HEK293T (cell line): Measurements from ENCODE around the gene MAP3K5.
"Not testable (repeated sequence)": the region's sequence is repeated elsewhere in the genome, so short reads cannot be mapped to it uniquely, and the experiment has no call there.

Experiments
- CTCF ChIA-PET: fragments of 350-600 bp; formaldehyde crosslinking; extraction: SDS; loops from one replicate; lab custom pipeline; 2021; ENCODE audit warnings: antibody characterized with exemption, inconsistent platforms; lab: Yijun Ruan, JAX
- POLR2A ChIA-PET: fragments of 350-600 bp; formaldehyde crosslinking; extraction: SDS; loops from one replicate; lab custom pipeline; 2020; ENCODE audit warnings: antibody characterized with exemption, inconsistent platforms; lab: Yijun Ruan, JAX
- DNase-seq: peaks from one replicate; pipeline ENCODE4 v3.0.0; 2012; ENCODE audit warnings: mixed read lengths; ENCODE audit errors: extremely low spot score
- ARNT ChIP-seq: fragments of 450-650 bp; IDR thresholded peaks from 2 replicates; pipeline ENCODE4 v1.6.1; 2017; ENCODE audit warnings: mild to moderate bottlenecking
- BHLHE40 ChIP-seq: fragments of 450-650 bp; IDR thresholded peaks from 2 replicates; pipeline ENCODE4 v1.6.1; 2016; ENCODE audit warnings: mild to moderate bottlenecking, moderate library complexity, borderline replicate concordance
- CTBP1 ChIP-seq: fragments of 450-650 bp; IDR thresholded peaks from 2 replicates; pipeline ENCODE4 v1.6.1; 2016; ENCODE audit warnings: borderline replicate concordance
- ELF4 ChIP-seq: fragments of 450-650 bp; IDR thresholded peaks from 2 replicates; pipeline ENCODE4 v1.6.1; 2017; ENCODE audit warnings: antibody characterized with exemption
- FOXA1 ChIP-seq: fragments of 450-650 bp; IDR thresholded peaks from 2 replicates; pipeline ENCODE4 v1.6.1; 2016; ENCODE audit warnings: mild to moderate bottlenecking
- FOXK2 ChIP-seq: fragments of 450-650 bp; IDR thresholded peaks from 2 replicates; pipeline ENCODE4 v1.6.1; 2016; ENCODE audit warnings: mild to moderate bottlenecking
- FOXM1 ChIP-seq: fragments of 450-650 bp; IDR thresholded peaks from 2 replicates; pipeline ENCODE4 v1.6.1; 2017; ENCODE audit warnings: mild to moderate bottlenecking, borderline replicate concordance
- HDGF ChIP-seq: fragments of 450-650 bp; IDR thresholded peaks from 2 replicates; pipeline ENCODE4 v1.6.1; 2017; ENCODE audit warnings: antibody characterized with exemption, borderline replicate concordance
- L3MBTL2 ChIP-seq: fragments of 450-650 bp; conservative IDR thresholded peaks from 2 replicates; pipeline ENCODE4 v1.6.1; 2016; ENCODE audit warnings: mild to moderate bottlenecking
- LEF1 ChIP-seq: fragments of 450-650 bp; IDR thresholded peaks from 2 replicates; pipeline ENCODE4 v1.6.1; 2017; ENCODE audit warnings: mild to moderate bottlenecking, borderline replicate concordance
- NFRKB ChIP-seq: fragments of 450-650 bp; IDR thresholded peaks from 2 replicates; pipeline ENCODE4 v1.6.1; 2016; ENCODE audit warnings: mild to moderate bottlenecking, moderate library complexity
- SP1 ChIP-seq: fragments of 450-650 bp; IDR thresholded peaks from 2 replicates; pipeline ENCODE4 v1.6.1; 2017
- SUZ12 ChIP-seq: fragments of 450-650 bp; IDR thresholded peaks from 2 replicates; pipeline ENCODE4 v1.6.1; 2016; ENCODE audit warnings: mild to moderate bottlenecking
- TARDBP ChIP-seq: fragments of 450-650 bp; IDR thresholded peaks from 2 replicates; pipeline ENCODE4 v1.6.1; 2016
- ZNF384 ChIP-seq: fragments of 450-650 bp; IDR thresholded peaks from 2 replicates; pipeline ENCODE4 v1.6.1; 2016
- TF ChIP-seq, protein P1 (sequence below): fragments of 450-650 bp; IDR thresholded peaks from 2 replicates; pipeline ENCODE4 v1.6.1; 2016

MAP3K5 gene

DNA sequence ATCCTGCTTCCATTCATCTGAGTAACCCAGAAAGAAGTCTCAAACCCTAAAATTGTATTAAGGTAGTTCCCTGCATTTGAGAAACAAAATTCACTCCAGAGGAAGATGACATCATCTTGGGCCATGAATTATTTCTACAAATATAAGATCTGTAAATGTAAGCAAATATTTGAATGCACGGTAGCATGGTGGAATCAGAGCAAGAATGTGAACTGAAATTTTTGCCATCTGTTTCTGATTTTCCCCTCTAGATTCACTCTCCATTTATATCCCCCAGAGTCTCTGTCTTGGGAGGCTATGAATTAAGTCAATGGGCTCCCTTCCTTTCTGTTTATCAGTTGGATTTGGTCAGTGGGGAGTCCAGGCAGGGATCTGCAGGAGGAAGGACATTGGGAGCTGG, 5.8 kb upstream of the MAP3K5 start:
- ChIA-PET POLR2A (no interaction called here), CTCF (no interaction called here)
- no peak for DNase-seq
- no peak for TF ChIP-seq L3MBTL2
- TF ChIP-seq, protein P1, sequence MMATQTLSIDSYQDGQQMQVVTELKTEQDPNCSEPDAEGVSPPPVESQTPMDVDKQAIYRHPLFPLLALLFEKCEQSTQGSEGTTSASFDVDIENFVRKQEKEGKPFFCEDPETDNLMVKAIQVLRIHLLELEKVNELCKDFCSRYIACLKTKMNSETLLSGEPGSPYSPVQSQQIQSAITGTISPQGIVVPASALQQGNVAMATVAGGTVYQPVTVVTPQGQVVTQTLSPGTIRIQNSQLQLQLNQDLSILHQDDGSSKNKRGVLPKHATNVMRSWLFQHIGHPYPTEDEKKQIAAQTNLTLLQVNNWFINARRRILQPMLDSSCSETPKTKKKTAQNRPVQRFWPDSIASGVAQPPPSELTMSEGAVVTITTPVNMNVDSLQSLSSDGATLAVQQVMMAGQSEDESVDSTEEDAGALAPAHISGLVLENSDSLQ, result no peak

DNA sequence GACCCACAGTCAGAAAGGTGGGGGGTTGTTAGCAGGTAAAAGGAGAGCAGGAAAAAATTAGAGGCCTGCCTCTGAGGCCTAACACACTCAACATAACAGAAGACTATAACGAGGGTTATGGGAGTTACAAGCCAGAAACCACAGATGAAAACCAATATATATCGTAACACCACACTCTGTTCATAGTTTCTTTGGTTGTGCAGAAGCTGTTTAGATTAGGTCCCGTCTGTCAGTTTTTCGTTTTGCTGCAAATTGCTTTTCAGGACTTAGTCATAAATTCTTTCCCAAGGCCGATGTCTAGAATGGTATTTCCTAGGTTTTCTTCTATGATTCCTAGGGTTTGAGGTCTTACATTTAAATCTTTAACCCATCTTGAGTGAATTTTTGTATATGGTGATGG, 3.7 kb upstream of the MAP3K5 start:
- no peak for TF ChIP-seq ZNF384
- DNase-seq, result no peak
- ChIA-PET CTCF (no interaction called here), POLR2A (no interaction called here)

DNA sequence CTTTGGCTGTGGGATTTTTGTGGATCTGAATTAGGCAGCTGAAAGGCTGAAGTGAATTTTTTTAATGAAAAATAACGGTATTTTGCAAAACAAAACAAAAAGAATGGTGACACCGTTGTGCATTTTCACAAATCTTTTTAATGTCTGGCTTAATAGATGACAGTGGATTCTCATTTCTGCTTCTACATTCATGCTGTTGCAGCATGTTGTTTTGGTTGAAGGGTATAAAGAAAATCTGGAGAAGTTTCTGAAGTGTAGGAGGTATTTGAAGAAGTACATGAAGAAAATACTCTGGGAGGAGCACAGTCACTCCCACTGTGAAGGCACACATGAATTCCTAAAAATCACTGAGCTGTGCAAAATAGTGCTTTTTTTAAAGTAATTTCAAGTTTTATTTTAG, 3.1 kb upstream of the MAP3K5 start:
- ChIA-PET POLR2A (interaction anchor here (0.8 kb wide), 1 partner anchor 148 kb away, joined by 3 read pairs; no protein-coding TSS in a partner anchor), CTCF (interaction anchor here (0.6 to 2.1 kb wide), 2 partner anchors 108 to 151 kb away, joined by 3 to 21 read pairs; no protein-coding TSS in a partner anchor)
- DNase-seq, result no peak
- TF ChIP-seq ELF4 (no peak), LEF1 (no peak), L3MBTL2 (no peak), SUZ12 (no peak), HDGF (no peak), FOXM1 (no peak), FOXK2 (no peak), ZNF384 (no peak), BHLHE40 (no peak), NFRKB (no peak), FOXA1 (no peak), CTBP1 (no peak), ARNT (no peak), SP1 (no peak), TARDBP (no peak)
- TF ChIP-seq, protein P1, result no peak

DNA sequence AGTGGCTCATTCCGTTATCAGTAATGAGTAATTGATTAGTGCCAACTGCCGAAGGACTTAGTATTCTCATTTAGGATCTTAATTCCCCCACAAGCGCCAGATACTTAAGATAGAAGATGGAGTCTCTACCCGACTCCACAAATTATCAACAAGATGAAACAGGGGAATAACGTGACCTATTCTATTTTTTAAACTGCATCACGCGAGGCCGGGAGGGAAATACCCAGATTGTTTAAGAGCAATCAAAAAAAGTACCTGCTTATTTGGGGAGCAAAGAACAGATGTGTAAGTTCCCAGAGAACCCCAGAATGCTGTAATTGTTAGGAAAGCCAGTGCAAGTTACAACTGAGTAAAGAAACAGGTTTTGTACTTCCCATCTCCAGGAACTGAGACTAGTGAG, 1.1 kb upstream of the MAP3K5 start:
- ChIA-PET POLR2A (interaction anchor here (1.3 to 3.7 kb wide), 2 partner anchors 142 to 148 kb away, joined by 3 to 41 read pairs; no protein-coding TSS in a partner anchor), CTCF (interaction anchor here (1.0 to 4.9 kb wide), 11 partner anchors 11 to 242 kb away, joined by 4 to 102 read pairs (median 6); no protein-coding TSS in a partner anchor)
- TF ChIP-seq NFRKB (no peak), FOXM1 (no peak), TARDBP (no peak), ELF4 (no peak)
- no peak for DNase-seq

DNA sequence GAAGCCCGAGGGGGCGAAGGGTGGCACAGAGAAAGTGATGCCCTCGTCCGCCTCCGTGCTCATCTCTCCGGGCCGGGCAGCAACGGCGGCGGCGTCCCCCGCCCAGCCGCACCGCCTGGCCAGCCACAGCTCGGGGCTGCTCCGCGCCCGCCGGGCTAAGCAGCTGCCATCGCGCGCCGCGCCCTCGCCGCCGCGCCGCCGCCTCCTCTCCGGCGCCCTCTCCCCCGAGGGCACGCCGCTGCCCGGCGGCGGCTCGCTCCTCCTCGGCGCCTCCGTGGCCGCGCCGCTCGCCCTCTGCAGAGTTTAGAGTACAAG, 225 bp downstream of the MAP3K5 start:
- TF ChIP-seq SP1 (no peak), CTBP1 (no peak), TARDBP (no peak), ARNT (no peak), FOXA1 (no peak), L3MBTL2 (no peak)
- POLR2A ChIA-PET, result interaction anchor here (0.8 to 3.7 kb wide), 13 partner anchors 9 to 243 kb away, joined by 3 to 41 read pairs (median 3); no protein-coding TSS in a partner anchor
- no peak for DNase-seq
- CTCF ChIA-PET, result interaction anchor here (0.5 to 4.9 kb wide), 47 partner anchors 8 to 836 kb away, joined by 3 to 102 read pairs (median 4); partner anchors contain the start of gene BCLAF1

DNA sequence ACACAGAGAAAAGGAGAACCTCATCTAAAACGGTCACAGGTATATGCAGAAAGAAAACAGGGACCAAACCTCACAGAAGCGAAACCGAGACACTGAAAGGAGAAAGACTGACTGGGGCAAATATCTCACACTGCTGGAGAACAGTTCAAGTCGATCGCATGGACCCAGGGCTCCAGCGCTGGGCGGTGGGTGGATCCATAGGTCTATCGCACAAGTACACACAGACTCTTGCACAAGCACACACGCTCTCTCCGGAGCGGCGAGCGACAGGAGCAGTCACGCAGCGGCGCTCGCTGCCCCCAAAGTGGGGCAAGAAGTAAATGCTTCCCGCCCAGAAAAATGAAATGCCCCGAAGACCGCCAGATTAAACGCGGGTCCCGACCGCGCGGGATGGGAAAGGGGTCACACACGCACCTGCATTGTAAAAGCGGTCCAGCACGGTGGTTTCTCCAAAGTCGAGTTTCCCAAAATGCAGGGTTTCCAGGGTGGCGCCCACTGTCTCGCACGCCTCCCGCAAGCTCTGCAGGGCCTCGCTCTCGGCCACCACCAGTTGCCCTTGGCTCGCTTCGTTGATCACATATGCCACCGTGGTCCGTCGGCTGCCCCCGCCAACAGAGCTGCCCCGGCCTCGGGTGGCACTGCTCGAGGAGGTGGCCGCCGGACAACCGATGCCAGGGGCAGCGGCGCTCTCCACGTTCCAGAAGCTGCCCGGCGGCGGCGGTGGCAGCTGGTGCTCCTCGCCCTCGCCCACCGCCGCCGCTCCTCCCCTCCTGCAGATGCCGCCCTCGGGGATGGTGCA, 782 bp downstream of the MAP3K5 start:
- peak; percentile 56 for DNase-seq
- TF ChIP-seq ARNT (no peak), L3MBTL2 (peak; percentile 76)
- ChIA-PET POLR2A (interaction anchor here (0.9 to 3.7 kb wide), 11 partner anchors 10 to 185 kb away, joined by 3 to 41 read pairs (median 3); no protein-coding TSS in a partner anchor), CTCF (interaction anchor here (0.5 to 4.9 kb wide), 40 partner anchors 7 to 837 kb away, joined by 3 to 102 read pairs (median 4); partner anchors contain the start of gene BCLAF1)

DNA sequence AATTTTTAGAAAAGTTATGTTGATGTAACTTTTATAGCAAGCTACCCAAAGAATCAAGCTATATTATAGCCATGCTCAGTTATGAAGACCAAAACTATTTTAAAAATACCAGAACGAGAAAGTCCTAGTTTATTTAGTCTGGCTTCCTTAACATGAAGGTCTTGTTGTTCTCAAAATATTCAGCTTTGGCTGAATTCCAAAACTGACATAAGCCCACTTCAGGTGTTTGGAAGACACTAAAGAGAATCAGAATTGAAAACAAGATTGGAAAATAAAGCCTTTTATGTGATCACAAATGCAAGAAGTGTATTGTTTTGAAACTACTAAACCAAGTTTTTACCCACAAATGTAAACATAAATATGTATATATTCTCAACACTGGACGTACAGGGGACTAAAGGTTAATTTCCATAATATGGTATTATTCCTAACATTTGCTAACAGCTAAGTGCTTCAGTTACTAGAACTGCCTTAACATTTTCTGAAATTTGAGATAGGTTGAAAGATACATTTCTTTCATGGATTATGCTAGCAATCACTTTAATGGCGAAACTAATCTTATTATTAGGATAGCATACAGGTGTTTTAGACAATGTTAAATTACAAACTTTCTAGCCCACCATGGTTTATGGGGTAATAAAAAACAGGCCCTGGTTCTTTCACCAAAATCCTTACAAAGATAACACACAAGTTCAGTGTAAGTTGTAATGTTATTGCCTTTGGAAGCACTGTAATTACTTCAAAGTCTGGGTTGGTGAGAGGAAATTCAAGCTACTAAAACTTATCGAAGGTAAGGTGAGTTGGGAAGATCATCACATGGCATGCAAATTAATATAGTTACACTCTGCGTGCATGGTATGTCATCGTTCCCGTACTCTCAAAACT, 1.6 kb downstream of the MAP3K5 start:
- CTCF ChIA-PET, result interaction anchor here (0.5 to 4.9 kb wide), 3 partner anchors 14 to 439 kb away, joined by 3 to 102 read pairs (median 3); no protein-coding TSS in a partner anchor
- POLR2A ChIA-PET, result interaction anchor here (1.1 to 3.7 kb wide), 2 partner anchors 145 to 501 kb away, joined by 4 to 41 read pairs; partner anchors contain the start of gene BCLAF1
- DNase-seq, result no peak
- no peak for TF ChIP-seq CTBP1
- TF ChIP-seq FOXA1, result no peak
- TF ChIP-seq FOXK2, result no peak
- TF ChIP-seq SP1, result no peak
- TF ChIP-seq SUZ12, result no peak
- no peak for TF ChIP-seq L3MBTL2
- no peak for TF ChIP-seq FOXM1
- no peak for TF ChIP-seq ARNT
- TF ChIP-seq NFRKB, result no peak
- TF ChIP-seq ZNF384, result no peak
- no peak for TF ChIP-seq TARDBP
- TF ChIP-seq BHLHE40, result no peak

DNA sequence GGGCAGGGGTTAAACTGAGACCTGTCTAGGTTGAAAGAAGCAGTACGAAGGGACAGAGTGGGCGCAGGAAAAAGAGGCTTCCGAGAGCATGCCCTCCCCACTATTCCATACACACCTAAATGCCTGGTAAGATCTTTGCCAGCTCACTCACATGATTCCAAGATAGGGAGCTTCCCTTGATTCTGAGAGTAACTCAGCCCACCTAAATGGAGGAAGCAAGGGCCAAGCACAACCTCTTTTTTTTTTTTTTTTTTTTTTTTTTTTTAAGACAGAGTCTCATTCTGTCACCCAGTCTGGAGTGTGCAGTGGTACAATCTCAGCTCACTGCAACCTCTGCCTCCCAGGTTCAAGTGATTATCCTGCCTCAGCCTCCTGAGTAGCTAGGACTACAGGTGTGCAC, 2.8 kb downstream of the MAP3K5 start:
- DNase-seq, result not testable (repeated sequence)
- ChIA-PET CTCF (interaction anchor here (4.9 kb wide), 1 partner anchor 145 kb away, joined by 102 read pairs; no protein-coding TSS in a partner anchor), POLR2A (interaction anchor here (1.1 kb wide), 1 partner anchor 500 kb away, joined by 4 read pairs; the partner anchor contains the start of gene BCLAF1)
